Right ventricle myocardium inferior (tissue), 1 donor: ENCODE measurements around the gene SPECC1L. TPM values are rescaled to one million over a fixed set of nuclear protein-coding genes. Genes with fewer than 3 reads are reported as not detected.

ENCODE experiments used
- ATAC-seq: fragments of 200-7000 bp; cut with Tn5 transposase; one replicate; pipeline ENCODE4 v1.9.1; 2020; ENCODE audit warnings: mild to moderate bottlenecking, moderate library complexity
- DNase-seq: peaks from one replicate; pipeline ENCODE4 v3.0.0; 2021; ENCODE audit errors: missing footprints
- intact Hi-C: fragments of 100-400 bp; cut with DNase I; formaldehyde crosslinking; loops from one replicate; pipeline ENCODE4 v1.11.0; 2022
- total RNA-seq: library from RNA; stranded (reverse); fragmentation: NEBNext Ultra II Directional; extraction: Animal tissue kit (Norgen Biotek cat#: 25700); gene quantifications from one replicate; pipeline ENCODE4 v1.2.1, GENCODE V29; 2021
- donor health status: DM: no; HTN: yes; CAD: no; lungs with severe emphysema.

Gene SPECC1L
- total RNA-seq, 1 donor from 2014 or later: 45.7 TPM

DNA sequence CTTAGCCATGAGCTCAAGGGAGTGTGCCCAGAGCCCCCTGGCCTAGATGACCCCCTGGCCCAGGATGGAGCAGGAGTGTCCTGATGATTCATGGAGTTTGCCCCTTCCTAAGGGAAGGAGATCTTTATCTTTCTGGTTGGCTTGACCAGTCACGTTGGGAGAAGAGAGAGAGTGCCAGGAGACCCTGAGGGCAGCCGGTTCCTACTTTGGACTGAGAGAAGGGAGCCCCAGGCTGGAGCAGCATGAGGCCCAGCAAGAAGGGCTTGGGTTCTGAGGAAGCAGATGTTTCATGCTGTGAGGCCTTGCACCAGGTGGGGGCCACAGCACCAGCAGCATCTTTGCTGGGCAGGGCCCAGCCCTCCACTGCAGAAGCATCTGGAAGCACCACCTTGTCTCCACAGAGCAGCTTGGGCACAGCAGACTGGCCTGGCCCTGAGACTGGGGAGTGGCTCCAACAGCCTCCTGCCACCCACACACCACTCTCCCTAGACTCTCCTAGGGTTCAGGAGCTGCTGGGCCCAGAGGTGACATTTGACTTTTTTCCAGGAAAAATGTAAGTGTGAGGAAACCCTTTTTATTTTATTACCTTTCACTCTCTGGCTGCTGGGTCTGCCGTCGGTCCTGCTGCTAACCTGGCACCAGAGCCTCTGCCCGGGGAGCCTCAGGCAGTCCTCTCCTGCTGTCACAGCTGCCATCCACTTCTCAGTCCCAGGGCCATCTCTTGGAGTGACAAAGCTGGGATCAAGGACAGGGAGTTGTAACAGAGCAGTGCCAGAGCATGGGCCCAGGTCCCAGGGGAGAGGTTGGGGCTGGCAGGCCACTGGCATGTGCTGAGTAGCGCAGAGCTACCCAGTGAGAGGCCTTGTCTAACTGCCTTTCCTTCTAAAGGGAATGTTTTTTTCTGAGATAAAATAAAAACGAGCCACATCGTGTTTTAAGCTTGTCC, 171.0 kb downstream of the SPECC1L start:
- peak; percentile 80 for ATAC-seq
- intact Hi-C loops: no loop called here
- DNase-seq: no peak

DNA sequence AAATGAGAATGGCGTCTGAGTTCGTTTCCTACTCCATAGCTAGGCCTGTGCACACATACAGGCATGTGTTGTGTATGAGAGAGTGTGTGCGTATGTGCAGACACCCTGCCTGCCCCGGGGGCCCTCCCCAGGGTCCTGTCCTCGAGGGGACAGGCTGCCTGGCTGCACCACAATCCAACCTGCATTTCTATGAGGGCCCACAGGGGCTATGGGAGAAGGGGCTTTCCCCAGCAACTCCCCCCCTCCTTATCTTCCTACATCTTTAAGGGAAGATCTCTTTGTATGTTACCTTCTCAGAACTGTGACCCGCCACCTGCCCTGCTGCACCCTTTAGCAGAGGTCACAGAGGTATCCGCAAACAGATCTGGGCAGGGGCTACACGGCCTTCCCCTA, 171.7 kb downstream of the SPECC1L start:
- ATAC-seq: peak; percentile 13
- intact Hi-C loops: no loop called here

DNA sequence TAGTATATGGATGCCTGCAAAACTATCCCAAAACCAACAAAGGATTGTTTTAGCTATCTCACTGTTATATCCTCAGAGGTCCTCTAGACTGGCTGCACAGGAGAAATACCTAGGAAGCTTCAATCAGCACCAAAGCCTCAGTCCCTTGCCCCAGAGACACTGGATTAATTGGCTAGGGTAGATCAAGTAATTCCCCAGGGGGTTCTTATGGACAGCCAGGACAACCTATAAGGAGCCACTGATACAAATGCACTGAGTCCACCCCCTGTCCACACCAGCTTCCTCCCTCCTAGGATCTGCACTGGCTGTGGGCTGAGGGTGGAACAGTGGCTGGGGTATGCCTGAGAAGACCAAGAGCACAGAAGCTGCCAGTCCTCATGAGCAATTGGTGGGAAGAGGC, 173.0 kb downstream of the SPECC1L start:
- intact Hi-C loops: no loop called here
- DNase-seq: no peak
- ATAC-seq: no peak

More for the DNA sequence above, 171.7 kb downstream of the SPECC1L start:
- DNase-seq: no peak

DNA sequence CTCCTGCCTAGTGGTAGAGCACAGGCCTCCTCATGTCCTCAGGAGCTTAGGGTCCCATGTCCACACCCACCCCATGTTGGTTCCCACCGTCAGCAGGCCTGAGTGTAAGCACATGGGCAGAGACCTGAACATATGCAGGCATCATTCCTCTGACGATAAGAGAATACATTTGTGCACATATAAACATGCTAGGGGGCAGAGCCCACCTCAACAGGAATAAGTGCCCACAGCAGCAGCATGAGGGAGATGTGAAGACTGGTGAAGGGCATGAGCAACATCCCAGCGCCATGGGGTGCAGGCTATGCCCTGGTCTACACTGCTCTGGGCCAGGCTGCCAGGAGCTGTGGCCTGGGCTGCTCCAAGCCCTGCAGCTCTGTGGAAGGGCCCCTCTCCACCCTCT, 173.6 kb downstream of the SPECC1L start:
- ATAC-seq (no peak), DNase-seq (no peak)
- intact Hi-C loops: no loop called here

DNA sequence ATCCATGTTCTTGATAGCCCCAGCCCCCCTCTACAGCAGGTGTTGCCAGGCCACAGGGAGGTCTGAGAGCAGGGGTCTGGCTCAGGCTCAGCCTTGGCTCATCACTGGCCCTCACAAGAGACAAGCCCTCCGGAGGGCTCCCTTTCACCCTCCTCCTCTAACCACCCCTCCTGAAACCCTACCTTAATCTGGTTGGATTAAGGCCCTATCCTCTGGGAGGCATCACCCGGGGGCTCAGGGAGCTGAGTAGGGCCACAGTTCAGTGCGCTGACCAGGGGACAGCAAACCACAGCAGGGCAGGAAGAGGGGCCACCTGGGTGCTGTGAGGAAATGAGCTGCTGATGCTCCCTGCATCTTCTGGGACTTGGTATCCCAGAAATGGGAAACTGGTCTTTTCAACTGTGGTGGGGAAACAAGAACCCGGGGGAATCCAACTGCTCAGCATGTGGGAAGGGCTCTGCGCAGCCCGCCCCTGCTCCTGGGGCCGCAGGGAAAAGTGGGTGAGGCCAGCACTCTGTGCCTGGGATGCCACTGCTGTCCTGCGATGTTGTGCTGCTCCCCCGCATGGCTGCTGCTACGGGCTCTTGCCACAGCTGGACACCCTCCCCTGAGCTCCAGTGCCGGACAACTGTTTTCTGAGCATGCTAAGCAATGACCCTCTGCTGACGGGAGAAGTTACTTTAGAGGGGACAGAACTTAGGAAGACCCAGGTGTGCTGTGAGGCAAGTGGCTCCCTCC, 174.3 kb downstream of the SPECC1L start:
- no peak for DNase-seq
- peak; percentile 28 for ATAC-seq
- intact Hi-C loops: no loop called here

DNA sequence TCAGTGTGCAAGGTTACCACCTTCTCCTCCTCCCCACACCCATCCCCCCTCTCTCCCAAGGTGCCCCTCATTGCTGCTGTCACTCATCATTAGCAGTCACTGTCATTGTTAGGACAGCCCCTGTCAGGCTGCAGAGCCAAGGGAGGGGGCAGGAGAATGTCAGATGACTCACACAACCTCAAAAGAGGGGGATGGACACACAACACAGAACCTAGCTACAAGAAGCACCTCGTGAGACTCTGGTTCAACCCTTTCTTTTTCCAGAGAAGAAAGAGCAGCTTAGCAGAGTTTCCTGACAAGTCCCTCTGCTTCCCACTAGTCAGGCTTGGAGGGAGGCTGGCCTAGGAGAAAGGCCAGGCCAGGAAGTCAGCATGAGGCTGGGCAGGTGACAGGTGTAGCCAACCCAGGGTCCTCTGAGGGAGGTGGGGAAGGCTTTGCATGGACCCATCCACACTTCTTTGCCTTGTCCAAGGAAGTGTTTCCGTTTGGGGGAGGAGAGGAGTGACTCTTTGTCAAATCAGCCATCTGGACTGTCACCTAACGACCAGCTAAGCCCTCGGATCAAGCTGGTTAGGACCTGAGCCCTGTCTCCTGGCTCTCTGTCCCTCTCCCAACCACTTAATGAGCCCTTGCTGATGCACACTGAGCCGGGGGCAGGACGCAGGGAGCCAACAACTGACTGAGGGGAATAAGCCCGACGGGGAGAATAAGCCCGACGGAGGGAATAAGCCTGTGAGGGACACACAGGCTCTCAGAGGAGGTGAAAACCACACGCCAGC, 175.0 kb downstream of the SPECC1L start:
- no peak for DNase-seq
- no peak for ATAC-seq
- intact Hi-C loops: no loop called here

DNA sequence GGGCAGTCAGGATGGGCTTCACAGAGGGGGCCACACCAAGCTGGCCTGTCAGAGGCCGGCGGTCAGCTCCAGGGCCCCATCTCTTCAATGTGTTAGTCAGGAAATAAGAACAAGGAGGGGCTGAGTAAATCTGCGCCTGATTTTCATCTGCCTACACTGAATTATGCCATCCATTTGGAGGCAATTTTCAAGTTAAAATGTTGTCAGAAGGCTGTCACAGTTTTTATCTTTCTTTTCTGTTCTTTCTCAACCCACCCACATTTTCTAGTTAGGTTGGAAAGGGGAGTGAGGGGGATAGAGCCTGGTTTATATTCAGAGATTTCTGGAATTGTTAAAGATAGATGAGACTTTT, 175.6 kb downstream of the SPECC1L start:
- ATAC-seq (no peak), DNase-seq (no peak)
- intact Hi-C loops: no loop called here

DNA sequence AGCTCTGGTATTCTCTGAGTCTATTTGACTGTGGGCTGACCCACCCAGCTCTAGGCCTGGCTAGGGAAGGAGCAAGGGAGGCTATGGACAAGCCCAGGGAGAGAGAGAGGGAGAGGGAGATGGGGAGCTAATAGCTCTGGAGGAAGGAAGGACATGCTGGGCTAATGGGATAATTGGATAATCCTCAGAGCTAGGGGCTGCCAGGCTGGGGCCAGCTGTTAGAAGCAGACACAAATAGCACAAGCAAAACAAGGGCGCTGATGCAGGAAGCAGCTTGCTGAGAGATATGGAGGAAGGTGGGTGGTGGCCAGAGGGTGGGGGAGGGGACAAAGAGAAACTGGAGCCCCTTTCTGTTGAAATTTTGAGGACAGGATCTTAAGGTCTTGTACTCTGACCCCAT, 180.0 kb downstream of the SPECC1L start:
- ATAC-seq (peak; percentile 58), DNase-seq (no peak)
- intact Hi-C loops: no loop called here

DNA sequence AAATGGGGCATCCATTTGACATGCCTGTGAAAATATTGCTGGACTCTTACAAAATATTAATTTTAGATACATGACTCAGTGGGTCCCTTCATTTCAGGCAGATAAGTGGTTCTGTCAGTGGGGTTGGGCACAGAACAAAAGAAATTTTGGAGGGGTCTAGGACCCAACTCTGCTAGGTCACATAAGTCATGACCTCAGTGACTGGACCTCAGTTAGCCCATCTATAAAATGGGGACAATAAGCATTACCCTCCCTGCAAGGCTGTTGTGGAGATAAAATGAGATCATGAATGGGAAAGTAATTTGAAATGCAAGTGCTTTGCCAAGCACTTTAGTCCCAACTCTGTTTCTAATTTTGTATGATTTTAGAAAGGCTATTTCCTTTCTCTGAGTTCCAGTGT, 180.5 kb downstream of the SPECC1L start:
- DNase-seq (no peak), ATAC-seq (no peak)
- intact Hi-C loops: no loop called here

DNA sequence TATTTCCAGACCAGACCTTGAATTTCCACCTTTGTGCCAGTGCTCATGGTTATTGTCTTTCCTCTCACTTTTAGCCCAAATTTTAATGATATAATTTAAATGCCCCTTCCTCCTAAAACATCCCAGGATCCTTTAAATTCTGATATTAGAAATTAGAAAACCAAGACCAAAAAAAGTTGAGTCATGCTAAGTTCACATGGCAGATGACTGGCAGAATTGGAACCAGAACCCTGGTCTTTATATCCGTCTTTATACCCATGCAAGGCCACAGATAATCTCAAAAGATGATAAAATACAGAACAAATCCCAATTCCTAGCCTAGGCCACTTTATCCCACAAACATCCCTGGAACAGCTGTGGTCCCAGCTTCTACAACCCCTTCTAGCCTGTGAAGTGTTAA, 183.2 kb downstream of the SPECC1L start:
- ATAC-seq: no peak
- DNase-seq: no peak
- intact Hi-C loops: no loop called here

DNA sequence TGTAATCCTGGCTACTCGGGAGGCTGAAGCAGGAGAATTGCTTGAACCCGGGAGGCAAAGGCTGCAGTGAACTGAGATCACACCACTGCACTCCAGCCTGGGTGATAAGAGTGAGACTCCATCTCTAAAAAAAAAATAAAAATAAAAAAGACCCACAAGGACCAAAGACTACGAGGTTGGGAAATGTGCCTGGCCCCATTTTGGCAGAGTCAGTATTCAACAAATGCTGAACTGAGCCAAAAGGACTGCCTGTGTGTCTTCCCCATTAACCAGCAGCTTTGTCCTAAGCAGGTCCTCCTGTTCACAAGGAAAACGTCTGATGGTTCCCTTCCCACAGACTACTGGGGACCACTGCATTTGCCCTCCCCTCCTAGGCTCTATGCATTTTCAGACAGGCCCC, 184.4 kb downstream of the SPECC1L start:
- DNase-seq (no peak), ATAC-seq (peak; percentile 57)
- intact Hi-C loops: no loop called here

DNA sequence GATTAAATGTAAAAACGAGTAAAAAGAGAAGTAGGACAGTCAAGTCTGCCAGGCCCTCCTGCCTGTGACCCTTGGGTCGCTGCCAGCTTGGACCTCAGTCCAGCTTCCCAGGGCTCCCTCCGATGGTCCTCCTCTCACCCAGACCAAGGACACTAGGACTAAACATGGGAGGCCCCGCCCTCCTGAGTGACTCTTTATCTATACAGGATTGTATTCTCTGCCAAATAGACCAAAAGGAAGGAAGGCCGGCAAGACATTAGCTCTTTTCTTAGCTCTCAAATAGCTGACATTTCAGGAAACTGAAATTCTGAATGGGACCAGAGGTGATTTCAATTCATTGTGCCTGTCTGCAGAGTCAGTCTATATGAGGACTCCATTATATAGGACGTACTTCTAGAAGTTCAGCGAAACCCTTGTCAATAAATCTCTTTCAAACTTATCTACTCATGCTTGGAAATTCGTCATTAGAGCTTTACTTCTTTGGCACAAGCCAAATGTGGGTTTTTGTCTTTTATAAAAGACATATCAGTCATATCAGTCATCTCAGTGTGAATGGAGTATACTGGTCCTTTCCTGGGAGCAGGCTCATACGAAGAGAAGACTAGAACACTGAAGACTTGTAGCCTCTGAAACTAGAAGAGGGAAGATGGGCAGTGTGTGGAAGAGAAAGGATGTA, 185.3 kb downstream of the SPECC1L start:
- intact Hi-C loops: no loop called here
- DNase-seq: no peak
- ATAC-seq: peak; percentile 86

DNA sequence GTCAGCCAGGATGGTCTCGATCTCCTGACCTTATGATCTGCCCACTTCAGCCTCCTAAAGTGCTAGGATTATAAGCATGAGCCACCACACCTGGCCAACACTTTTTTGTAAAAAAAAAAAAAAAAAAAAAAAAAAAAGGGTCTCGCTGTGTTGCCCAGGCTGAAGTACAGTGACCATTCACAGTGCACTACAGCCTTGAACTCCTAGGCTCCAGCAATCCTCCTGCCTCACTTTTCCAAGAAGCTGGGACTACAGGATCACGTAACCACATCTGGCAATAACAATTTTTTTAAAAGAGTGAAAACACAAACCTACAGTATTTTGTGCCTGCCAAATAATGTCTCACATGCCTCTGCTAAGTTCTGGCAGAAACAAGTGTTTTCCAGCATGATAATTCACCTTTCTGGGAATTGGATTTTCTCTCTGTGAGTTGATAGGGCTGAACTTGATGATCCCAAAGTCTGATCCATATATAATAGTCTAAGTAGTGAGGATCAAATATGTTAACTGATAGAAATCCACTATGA, 187.3 kb downstream of the SPECC1L start:
- DNase-seq (no peak), ATAC-seq (no peak)
- intact Hi-C loops: no loop called here

DNA sequence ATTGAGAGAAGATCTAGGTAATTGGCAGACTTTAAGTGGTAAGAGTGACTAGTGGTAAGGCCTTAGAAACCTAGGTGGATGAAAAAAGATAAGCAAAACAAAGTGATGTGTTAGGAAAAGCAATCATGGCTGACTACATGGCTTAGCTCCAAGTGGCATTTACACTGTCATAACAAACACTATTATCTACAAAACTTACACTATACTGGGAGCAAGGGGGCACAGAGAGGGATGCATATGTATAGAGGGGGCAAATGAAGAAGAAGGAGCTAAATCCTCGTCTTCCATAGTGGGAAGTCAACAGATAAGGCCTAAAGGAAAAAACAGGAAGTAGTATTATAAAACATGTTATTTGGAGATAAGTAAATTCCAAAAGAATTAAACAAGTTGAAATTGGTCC, 189.3 kb downstream of the SPECC1L start:
- intact Hi-C loops: no loop called here

DNA sequence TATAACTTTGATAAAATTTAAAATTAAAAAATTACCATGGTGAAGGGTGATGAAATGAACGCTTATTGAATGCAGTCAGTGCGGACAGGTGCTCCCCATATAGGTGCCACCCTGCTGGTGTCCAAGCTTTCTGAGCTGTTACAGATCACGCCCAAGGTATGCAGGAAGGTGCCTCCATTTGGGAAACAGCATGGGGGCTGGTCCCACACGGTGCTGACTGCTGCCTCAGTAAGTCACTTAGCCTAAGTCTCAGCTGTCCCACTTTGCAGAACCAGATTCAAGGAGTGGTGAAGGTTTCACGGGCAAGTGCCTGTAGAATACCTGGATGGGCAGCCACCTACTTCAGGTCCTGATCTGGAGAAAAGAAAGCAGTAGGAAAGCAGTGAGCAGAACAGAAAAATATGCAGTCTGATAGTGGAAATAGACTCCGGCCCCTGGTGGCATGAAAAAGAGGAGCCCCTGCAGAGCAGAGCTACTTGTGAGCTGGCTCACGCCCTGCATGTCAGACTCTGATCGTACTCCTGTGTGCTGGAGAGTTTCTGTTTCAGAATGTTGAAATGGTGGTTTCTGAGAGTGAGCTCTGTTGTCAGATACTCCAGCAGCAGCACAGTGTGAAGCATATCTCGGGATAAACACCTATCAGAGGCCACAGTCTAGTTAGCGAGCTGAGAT, 189.9 kb downstream of the SPECC1L start:
- intact Hi-C loops: no loop called here
- ATAC-seq (no peak), DNase-seq (no peak)

More for the DNA sequence above, 189.3 kb downstream of the SPECC1L start:
- ATAC-seq (no peak), DNase-seq (no peak)

DNA sequence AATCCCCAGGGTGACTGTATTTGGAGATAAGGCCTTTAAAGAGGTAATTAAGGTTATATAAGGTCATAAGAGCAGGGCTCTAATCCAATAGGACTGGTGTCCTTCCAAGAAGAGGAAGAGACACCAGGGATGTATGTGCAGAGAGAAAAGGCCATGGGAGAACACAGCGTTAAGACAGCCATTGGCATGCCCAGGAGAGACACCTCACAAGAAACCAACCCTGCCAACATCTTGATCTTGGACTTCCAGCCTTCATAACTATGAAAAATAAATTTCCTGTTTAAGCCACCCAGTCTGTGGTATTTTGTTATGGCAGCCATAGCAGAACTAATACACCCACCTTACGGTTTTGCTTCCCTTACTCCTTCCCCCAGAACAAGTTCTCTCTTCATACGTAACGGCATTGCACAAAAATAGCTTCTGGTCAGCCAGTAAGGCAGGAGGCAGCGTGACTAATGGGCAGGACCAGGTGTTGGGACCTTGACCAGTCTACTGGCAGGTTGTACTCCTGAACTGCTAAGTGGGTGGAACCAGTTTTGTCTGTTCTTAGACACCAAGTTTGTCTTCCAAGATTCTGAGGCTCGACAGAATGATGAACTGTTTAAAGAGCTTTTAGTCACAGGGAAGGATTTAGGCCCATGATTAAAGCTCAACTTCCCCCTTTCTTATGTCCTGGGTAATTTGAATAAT, 192.6 kb downstream of the SPECC1L start:
- no peak for ATAC-seq
- intact Hi-C loops: no loop called here
- no peak for DNase-seq

DNA sequence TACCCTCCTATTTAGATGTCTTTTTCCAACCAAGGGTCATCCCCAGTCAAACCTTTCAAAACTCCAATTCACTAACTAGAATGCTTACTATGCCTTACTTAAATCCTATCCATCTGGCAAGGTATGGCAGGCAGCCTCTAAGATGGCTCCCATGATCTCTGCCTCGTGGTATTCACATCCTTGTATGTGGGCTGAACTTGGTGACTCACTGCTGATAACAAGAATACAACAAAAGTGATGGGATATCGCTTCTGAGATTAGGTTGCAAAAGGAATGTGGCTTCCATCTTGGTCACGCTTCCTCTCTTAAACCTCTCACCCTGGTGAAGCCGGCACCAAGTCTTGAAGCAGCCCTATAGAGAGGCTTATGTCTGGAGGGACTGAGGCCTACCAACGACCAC, 194.9 kb downstream of the SPECC1L start:
- DNase-seq (no peak), ATAC-seq (no peak)
- intact Hi-C loops: loop anchor here (5.0 kb wide), 1 partner anchor 33 kb away; no protein-coding TSS in a partner anchor
